GM19099 (cell line): ENCODE data around the gene SERPINA4.

Experiments
- POLR2A ChIP-seq: IDR thresholded peaks from 3 replicates; pipeline ENCODE4 v1.6.1; 2011; ENCODE audit warnings: low read depth; ENCODE audit not compliant: insufficient read length; ENCODE audit errors: extremely low read depth

SERPINA4 gene

GRCh38 chr14:94540031-94540794, 21.0 kb upstream of the SERPINA4 start:
- no peak for TF ChIP-seq POLR2A

- TF ChIP-seq POLR2A = no peak
Measured at GRCh38 chr14:94541234-94541975, 19.8 kb upstream of the SERPINA4 start.

GRCh38 chr14:94542111-94542810, 19.0 kb upstream of the SERPINA4 start:
- TF ChIP-seq POLR2A = no peak

- no peak for TF ChIP-seq POLR2A
Measured at GRCh38 chr14:94542811-94543440, 18.3 kb upstream of the SERPINA4 start.

GRCh38 chr14:94543449-94544124, 17.7 kb upstream of the SERPINA4 start:
- TF ChIP-seq POLR2A = no peak

GRCh38 chr14:94544726-94545125, 16.5 kb upstream of the SERPINA4 start:
- no peak for TF ChIP-seq POLR2A

- TF ChIP-seq POLR2A = no peak
Measured at GRCh38 chr14:94545131-94545841, 16.0 kb upstream of the SERPINA4 start.

GRCh38 chr14:94547151-94547680, 14.0 kb upstream of the SERPINA4 start:
- no peak for TF ChIP-seq POLR2A

- no peak for TF ChIP-seq POLR2A
Measured at GRCh38 chr14:94547726-94548125, 13.5 kb upstream of the SERPINA4 start.

GRCh38 chr14:94548131-94548998, 12.9 kb upstream of the SERPINA4 start:
- TF ChIP-seq POLR2A = no peak

GRCh38 chr14:94548999-94549985, 11.9 kb upstream of the SERPINA4 start:
- TF ChIP-seq POLR2A = no peak

GRCh38 chr14:94550041-94550440, 11.2 kb upstream of the SERPINA4 start:
- no peak for TF ChIP-seq POLR2A
